Measurements from ENCODE around the gene CKS1B. TPM values are rescaled to one million over a fixed set of nuclear protein-coding genes. Genes with fewer than 3 reads are reported as not detected.
"Not testable (repeated sequence)": the region's sequence is repeated elsewhere in the genome, so short reads cannot be mapped to it uniquely, and the experiment has no call there.

Gene CKS1B
- total RNA-seq, 1 experiment from 2014 or later = 192 TPM

DNA sequence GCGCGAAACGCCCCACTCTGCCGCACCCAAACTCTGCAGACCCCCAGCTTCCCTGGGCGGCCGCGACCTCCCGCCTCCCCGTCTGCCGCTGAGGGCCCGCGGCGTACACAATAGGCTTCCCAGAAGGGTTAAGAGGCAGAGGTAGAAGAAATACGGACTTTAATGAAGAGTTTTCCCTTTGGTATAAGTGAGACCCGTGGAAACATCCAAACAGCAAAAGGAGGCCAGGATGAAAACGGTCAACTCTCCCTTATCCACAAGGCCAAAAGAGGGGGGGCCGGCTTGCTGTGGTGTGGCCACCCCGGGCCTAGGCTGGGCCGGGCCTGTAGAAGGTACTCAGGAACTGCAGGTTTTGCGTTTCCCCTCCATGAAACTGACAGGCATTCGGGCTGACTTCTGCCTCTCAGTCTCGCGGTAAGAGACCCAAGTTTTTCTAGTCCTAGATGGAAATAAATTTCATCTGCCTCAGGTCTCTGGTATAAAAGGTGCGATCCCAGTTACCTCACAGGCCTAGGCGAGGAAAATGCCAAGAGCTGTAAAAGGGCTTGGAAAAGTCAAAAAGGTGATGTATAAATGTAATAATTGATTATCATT is 12.2 kb upstream of the CKS1B start:
- DNase-seq (ENCODE audit: low spot score) = peak; percentile 54
- in situ Hi-C loops (cut with HindIII; ENCODE audit: low sequenced_read_pairs) = no loop called here

- in situ Hi-C loops (cut with HindIII; ENCODE audit: low sequenced_read_pairs) = no loop called here
- no peak for DNase-seq (ENCODE audit: low spot score)
Measured at GRCh38 chr1:154962795-154963330, 11.6 kb upstream of the CKS1B start.

DNA sequence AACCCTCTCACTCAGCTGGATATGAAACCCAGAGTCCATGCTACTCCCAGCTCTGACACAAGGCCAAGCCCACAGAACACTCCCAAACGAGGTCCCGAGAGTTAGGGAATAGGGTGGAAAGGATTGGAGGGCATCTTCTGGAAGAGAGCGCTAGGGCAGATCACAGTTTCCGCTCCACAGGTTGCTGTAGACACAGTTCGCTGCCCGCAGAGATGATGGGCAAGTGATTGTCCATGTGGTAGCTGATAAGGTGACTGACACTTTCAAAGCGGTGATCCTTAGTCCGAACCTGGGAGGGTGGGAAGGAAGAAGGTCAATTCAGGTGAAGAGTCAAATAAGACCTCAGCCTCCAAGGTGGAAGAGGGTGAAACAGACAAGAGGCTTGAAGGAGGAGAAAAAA is 10.8 kb upstream of the CKS1B start:
- no peak for DNase-seq (ENCODE audit: low spot score)
- in situ Hi-C loops (cut with HindIII; ENCODE audit: low sequenced_read_pairs) = no loop called here

- in situ Hi-C loops (cut with HindIII; ENCODE audit: low sequenced_read_pairs) = no loop called here
Measured at GRCh38 chr1:154964359-154964758, 10.1 kb upstream of the CKS1B start.

DNA sequence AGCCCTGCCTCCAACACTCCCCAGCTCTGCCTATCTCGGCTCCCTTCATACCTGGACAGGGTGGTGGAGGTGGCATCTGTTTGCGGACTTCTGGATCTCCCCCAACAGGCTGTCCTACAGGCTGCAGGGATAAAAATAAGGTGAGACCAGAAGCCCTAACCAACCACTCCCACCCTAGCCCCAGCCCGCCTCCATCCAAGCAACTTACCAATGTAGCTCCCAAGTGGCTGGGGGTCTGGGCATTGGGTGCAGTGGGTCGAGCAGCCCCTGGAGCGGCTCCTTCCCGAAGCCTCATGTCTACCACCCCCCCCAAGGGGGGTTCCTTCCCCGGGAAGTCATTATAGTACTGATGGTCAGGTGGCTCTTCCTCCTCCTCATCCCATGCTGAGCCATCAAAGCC is 8.4 kb upstream of the CKS1B start:
- no peak for DNase-seq (ENCODE audit: low spot score)
- in situ Hi-C loops (cut with HindIII; ENCODE audit: low sequenced_read_pairs) = no loop called here

More at GRCh38 chr1:154964359-154964758, 10.1 kb upstream of the CKS1B start:
- DNase-seq (ENCODE audit: low spot score) = no peak

- in situ Hi-C loops (cut with HindIII; ENCODE audit: low sequenced_read_pairs) = no loop called here
- no peak for DNase-seq (ENCODE audit: low spot score)
Measured at GRCh38 chr1:154967331-154967950, 7.0 kb upstream of the CKS1B start.

GRCh38 chr1:154968731-154969130 is 5.8 kb upstream of the CKS1B start:
- in situ Hi-C loops (cut with HindIII; ENCODE audit: low sequenced_read_pairs) = no loop called here
- no peak for DNase-seq (ENCODE audit: low spot score)

GRCh38 chr1:154969246-154969645 is 5.2 kb upstream of the CKS1B start:
- in situ Hi-C loops (cut with HindIII; ENCODE audit: low sequenced_read_pairs) = no loop called here
- DNase-seq (ENCODE audit: low spot score) = no peak

GRCh38 chr1:154969860-154970452 is 4.5 kb upstream of the CKS1B start:
- in situ Hi-C loops (cut with HindIII; ENCODE audit: low sequenced_read_pairs) = no loop called here
- DNase-seq (ENCODE audit: low spot score) = no peak

DNA sequence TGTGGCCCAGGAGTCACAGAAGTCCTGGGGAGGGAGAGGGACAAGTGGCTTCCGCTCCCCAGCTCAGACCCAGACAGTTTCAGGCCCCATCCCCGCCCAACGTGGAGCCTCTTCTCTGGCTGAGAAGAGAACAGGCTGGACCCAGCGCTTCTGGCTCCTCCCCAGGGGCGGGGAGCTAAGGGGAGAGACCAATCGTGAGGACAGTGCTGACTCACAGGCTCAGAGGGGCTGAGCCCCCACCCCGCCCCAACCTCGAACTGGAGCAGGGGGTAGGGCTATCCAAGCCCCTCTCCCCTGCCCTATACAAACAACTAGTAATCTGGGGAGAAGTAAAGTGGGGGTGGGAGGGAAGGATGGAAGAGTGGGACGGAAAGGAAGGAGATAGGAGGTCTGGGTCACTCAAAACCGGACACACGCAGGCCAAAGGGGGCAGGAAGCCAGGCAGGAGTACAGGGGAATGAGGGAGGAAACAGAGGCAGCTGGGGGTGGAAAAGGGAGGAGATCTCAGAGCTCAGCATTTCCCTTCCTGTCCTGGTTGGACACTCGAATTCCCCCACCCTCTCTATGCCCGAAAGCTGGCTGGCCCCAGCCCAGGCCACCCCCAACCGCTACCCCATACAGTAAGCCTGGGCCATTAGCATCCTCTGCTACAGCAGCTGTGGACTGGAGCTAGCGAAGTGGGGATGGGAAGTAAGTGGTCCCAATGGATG is 3.7 kb upstream of the CKS1B start, which contains the start of gene SHC1:
Gene SHC1, minus strand, starts transcription at position 117 of the 710 bp plus-strand sequence. CDS start 221 bp downstream, outside the sequence.
- in situ Hi-C loops (cut with HindIII; ENCODE audit: low sequenced_read_pairs) = no loop called here
- DNase-seq (ENCODE audit: low spot score) = peak; percentile 99

DNA sequence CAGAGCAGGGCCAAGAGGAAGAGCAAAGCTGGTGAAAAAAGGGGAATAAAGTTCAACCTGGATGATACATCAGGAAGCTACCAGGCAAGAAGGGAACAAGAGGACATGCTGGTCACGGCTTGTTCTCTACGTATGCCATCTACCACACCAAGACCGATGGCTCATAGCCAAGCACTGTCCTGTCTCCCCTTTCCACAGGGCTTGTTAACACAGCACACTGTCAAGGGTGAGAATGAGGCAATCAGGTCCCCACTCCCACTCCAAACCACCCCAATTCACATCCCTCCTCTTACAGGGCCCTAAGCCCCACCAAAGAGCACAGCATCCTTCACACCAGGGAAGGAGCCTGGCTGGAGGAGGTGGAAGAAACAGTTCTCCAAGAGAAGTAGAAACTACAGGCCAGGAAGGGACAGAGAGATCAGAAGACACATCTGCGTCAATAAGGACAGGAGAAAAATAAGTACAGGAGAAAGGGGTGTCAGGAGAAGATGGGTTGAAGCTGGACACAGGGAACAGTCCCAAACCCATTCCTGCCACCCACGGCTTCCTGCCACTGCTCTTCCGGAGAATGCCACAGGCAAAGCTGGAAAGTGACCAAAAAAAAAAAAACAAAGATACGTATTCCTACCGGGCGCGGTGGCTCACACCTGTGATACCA is 3.0 kb upstream of the CKS1B start:
- in situ Hi-C loops (cut with HindIII; ENCODE audit: low sequenced_read_pairs) = no loop called here
- peak; percentile 60 for DNase-seq (ENCODE audit: low spot score)

DNA sequence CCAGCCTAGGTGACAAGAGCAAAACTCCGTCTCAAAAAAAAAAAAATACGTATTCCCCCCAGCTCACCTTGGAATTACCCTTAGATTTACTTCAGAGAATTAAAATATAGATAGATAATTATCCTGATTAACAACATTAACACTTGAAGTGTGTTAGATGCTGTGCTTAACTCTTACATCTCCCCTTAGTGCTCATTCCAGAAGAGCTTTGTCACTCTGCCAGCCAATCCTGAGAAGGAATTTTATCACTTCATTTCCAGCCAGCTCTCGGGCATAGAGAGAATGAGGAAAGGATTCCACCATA is 2.3 kb upstream of the CKS1B start:
- no peak for DNase-seq (ENCODE audit: low spot score)
- in situ Hi-C loops (cut with HindIII; ENCODE audit: low sequenced_read_pairs) = no loop called here

GRCh38 chr1:154972517-154973343 is 1.8 kb upstream of the CKS1B start:
- in situ Hi-C loops (cut with HindIII; ENCODE audit: low sequenced_read_pairs) = no loop called here
- DNase-seq (ENCODE audit: low spot score) = peak; percentile 72

- peak; percentile 90 for DNase-seq (ENCODE audit: low spot score)
- in situ Hi-C loops (cut with HindIII; ENCODE audit: low sequenced_read_pairs) = no loop called here
Measured at GRCh38 chr1:154973344-154974101, 958 bp upstream of the CKS1B start.

DNA sequence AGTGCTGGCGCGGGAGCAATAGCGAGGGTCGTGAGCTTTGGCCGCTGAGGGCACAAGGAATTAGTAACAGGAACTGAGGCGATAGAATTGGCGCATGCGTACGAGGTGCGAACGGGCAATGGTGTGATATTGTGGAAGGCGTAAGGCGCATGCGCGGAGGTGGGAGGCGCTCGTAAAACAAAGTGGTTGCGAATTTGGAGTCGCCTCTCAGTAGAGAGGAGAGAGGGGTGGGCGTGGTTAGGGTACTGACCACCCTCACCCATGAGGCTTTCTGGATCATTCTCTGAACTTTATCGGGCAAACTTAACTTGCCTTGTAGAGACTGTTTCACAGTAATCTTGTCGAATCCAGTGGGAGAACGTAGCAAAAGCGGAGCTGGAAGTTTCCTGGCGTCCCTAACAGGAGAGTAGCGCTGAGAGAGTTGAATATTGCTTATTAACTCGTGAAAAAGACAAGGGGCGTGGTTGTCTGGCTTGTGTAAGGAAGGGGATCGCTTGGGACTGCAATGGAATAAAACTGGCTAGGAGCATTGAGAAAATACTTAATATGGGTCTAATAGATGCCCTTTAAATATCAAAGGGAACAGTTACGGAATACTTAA is 427 bp downstream of the CKS1B start:
- in situ Hi-C loops (cut with HindIII; ENCODE audit: low sequenced_read_pairs) = no loop called here
- DNase-seq (ENCODE audit: low spot score) = peak; percentile 93

GRCh38 chr1:154975409-154976059 is 1.1 kb downstream of the CKS1B start:
- in situ Hi-C loops (cut with HindIII; ENCODE audit: low sequenced_read_pairs) = no loop called here
- DNase-seq (ENCODE audit: low spot score) = no peak

- in situ Hi-C loops (cut with HindIII; ENCODE audit: low sequenced_read_pairs); DNase-seq (ENCODE audit: low spot score): not testable (repeated sequence)
Measured at GRCh38 chr1:154977762-154978161, 3.3 kb downstream of the CKS1B start.

Data from G401 (cell line).